Measurements from ENCODE around the gene AGAP1.
A peak's percentile ranks its signal among the peaks of the same experiment; 100 is the strongest.

Gene AGAP1

DNA sequence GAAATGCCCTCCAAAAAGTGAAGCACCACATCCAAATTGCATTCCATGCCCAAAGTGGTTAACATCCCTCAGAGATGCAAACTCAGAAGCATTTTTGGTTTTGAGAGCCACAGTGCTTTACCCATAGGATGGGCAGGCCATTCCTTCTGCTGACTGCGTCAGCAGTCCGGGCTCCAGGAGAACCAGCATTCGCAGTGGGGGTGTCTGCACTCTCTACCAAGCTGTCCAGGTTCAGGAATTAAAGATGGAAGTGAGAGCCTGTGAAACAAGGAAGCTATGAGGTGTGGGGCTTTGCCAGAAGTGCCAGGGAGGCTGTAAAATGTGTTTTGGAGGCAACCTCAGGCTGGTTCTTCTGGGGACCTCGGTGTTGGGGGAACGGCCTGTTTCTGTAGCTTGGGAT, 205.7 kb downstream of the AGAP1 start:
- TF ChIP-seq, protein P1, sequence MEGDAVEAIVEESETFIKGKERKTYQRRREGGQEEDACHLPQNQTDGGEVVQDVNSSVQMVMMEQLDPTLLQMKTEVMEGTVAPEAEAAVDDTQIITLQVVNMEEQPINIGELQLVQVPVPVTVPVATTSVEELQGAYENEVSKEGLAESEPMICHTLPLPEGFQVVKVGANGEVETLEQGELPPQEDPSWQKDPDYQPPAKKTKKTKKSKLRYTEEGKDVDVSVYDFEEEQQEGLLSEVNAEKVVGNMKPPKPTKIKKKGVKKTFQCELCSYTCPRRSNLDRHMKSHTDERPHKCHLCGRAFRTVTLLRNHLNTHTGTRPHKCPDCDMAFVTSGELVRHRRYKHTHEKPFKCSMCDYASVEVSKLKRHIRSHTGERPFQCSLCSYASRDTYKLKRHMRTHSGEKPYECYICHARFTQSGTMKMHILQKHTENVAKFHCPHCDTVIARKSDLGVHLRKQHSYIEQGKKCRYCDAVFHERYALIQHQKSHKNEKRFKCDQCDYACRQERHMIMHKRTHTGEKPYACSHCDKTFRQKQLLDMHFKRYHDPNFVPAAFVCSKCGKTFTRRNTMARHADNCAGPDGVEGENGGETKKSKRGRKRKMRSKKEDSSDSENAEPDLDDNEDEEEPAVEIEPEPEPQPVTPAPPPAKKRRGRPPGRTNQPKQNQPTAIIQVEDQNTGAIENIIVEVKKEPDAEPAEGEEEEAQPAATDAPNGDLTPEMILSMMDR (IDR thresholded peaks at IDR 0.05): no peak
- no peak overlapping the region for H3K4me3 ChIP-seq
- DNase-seq (ENCODE audit: low spot score): no peak
- H3K27ac ChIP-seq: no peak overlapping the region

DNA sequence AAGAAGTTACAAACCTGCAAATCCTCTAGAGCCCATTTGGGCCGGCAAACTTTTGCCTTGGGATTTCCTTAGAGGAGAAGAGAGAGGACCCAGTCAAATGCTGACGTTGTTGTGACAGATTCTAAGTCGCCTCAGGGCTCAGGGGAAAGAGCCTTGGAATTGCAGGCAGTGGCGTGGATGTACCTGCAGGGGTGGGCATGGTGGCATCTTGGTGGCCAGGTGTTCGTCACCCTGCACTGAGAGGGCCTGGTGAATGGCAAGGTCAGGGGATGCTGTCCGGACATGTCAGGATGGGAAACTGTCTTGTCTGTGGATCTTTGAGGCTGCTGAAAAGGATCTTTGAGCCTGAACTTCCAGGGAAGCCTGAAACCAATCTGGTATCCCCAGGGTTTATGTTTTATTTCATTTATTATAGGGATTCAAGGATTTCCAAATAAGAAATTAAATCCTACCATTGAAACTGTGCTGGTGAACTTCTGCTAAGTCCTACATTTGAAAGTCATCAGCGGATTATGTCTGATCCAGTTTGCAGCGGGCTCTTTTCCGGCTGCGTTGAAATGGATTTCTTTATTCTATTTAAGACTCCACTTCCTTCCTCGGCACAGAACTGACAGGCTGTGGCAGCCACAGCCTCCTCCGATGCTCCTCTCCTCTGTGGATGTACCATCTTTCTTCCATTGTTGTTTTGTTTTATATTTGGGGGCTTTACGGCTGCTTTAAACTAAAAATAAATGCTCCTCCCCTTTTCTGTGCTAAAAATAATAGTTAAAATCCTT, 207.6 kb downstream of the AGAP1 start:
- TF ChIP-seq, protein P1 (IDR thresholded peaks at IDR 0.05): no peak
- Histone ChIP-seq H3K4me3 (no peak overlapping the region), H3K27ac (no peak overlapping the region)
- no peak for DNase-seq (ENCODE audit: low spot score)

DNA sequence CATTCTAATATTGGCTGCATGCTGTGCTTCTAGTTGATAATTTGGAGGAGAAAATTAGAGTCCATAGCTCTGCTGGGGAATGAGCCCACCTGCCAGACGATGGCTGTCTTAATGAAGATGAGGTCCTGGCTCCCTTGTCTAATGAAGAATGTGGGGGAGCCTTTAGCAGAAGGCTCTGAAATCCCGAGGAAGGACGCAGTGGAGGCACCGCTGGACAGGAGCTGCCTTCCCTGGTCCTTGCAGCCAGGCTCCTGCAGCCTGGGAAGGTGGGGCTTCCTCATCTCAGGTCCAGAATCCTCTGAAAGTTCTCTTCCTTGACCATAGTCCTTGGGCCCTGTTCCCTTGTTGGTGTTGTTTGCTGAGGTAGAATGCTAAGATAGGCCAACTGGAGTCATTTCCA, 208.3 kb downstream of the AGAP1 start:
- DNase-seq (ENCODE audit: low spot score): no peak
- H3K4me3 ChIP-seq: no peak overlapping the region
- TF ChIP-seq, protein P1 (IDR thresholded peaks at IDR 0.05): no peak
- H3K27ac ChIP-seq: no peak overlapping the region

DNA sequence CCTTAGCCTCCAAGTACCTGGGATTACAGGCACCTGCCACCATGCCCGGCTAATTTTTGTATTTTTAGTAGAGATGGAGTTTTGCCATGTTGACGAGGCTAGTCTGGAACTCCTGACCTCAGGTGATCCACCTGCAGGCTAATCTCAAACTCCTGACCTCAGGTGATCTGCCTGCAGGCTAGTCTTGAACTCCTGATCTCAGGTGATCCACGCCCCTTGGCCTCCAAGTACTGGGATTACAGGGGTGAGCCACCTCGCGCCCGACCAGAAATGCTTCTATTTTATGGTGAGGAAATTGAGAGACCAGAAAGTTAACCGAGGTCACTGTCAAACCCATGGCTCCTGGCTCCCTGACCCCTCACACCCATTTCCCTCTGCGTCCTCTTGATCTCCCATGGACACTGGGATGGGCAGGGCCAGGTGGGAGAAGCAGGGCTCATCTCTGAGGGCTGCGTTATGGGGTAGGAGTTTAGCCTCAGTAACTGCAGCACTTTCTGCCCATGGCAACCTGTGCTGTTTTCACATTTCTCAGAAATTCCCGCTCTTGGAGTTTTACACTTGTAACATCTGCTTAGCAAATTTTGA, 210.0 kb downstream of the AGAP1 start:
- Histone ChIP-seq H3K27ac (peak overlapping the region in 1 of 2 donors; percentile 36), H3K4me3 (no peak overlapping the region)
- TF ChIP-seq, protein P1 (IDR thresholded peaks at IDR 0.05): no peak
- no peak for DNase-seq (ENCODE audit: low spot score)

DNA sequence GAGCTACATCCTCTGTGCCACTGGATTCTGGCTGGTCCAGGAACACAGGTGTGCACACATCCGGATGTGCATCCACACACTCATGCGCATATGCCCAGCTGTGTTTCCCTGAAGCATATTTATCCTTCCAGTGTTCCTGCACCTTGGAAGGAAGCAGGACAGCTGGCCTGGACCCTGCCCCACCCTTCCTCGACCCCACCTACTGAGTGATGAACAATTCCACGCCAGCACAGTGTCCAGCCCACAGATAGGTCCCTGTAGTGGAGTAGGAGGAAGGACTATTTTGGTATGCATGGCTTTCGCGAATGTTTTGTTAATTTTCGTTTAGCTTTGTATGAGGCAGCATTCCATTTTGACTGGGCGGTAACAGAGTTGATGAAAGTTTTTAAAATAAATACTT, 211.5 kb downstream of the AGAP1 start:
- DNase-seq (ENCODE audit: low spot score): no peak
- Histone ChIP-seq H3K4me3 (no peak overlapping the region), H3K27ac (no peak overlapping the region)
- TF ChIP-seq, protein P1 (IDR thresholded peaks at IDR 0.05): no peak

DNA sequence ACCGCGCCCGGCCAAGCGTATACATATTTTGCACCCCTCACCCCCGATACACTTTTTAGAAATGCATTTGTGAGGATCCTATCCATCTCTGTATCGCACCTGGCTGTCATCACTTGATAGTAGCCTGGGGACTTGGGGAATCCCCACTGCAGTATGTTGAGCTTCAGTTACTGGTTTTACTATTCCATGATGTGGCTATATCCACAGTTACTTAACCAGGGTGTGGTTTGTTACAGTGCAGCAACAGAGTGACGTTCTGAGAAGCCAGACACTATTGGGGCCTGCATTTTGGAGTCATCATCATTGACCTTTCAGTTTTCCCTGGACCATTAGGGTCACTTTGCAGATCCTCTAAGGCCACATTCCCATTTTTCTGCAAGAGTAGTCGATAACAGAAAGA, 212.7 kb downstream of the AGAP1 start:
- Histone ChIP-seq H3K4me3 (no peak overlapping the region), H3K27ac (no peak overlapping the region)
- DNase-seq (ENCODE audit: low spot score): no peak
- TF ChIP-seq, protein P1 (IDR thresholded peaks at IDR 0.05): no peak
